ENCODE measurements around the gene ZFAND2A. TPM values are rescaled to one million over a fixed set of nuclear protein-coding genes. Genes with fewer than 3 reads are reported as not detected.
"Not testable (repeated sequence)": the region's sequence is repeated elsewhere in the genome, so short reads cannot be mapped to it uniquely, and the experiment has no call there.

ZFAND2A gene
- total RNA-seq, 1 experiment from 2014 or later, result 9.2 TPM

GRCh38 chr7:1188720-1189294, 28.8 kb upstream of the ZFAND2A start:
- no peaks in the 10 kb centered on the region for H3K27me3 ChIP-seq (ENCODE audit: control insufficient read depth, insufficient read depth, low read length)
- no peak overlapping the region for H3K4me3 ChIP-seq (ENCODE audit: insufficient read depth, low read depth, low read length)
- H3K36me3 ChIP-seq (replicated peaks; ENCODE audit: control insufficient read depth, insufficient read depth, low read length), result no peaks in the 10 kb centered on the region
- DNase-seq, result no peak

GRCh38 chr7:1187127-1187526, 27.1 kb upstream of the ZFAND2A start:
- Histone ChIP-seq H3K36me3 (replicated peaks; ENCODE audit: control insufficient read depth, insufficient read depth, low read length) (no peaks in the 10 kb centered on the region), H3K4me3 (ENCODE audit: insufficient read depth, low read depth, low read length) (no peak overlapping the region), H3K27me3 (ENCODE audit: control insufficient read depth, insufficient read depth, low read length) (no peaks in the 10 kb centered on the region)
- DNase-seq, result no peak

GRCh38 chr7:1181640-1182039, 21.6 kb upstream of the ZFAND2A start:
- no peaks in the 10 kb centered on the region for H3K27me3 ChIP-seq (ENCODE audit: control insufficient read depth, insufficient read depth, low read length)
- H3K36me3 ChIP-seq (replicated peaks; ENCODE audit: control insufficient read depth, insufficient read depth, low read length), result no peaks in the 10 kb centered on the region
- DNase-seq, result no peak
- no peak overlapping the region for H3K4me3 ChIP-seq (ENCODE audit: insufficient read depth, low read depth, low read length)

GRCh38 chr7:1181031-1181430, 21.0 kb upstream of the ZFAND2A start:
- no peak overlapping the region for H3K4me3 ChIP-seq (ENCODE audit: insufficient read depth, low read depth, low read length)
- no peaks in the 10 kb centered on the region for H3K27me3 ChIP-seq (ENCODE audit: control insufficient read depth, insufficient read depth, low read length)
- no peaks in the 10 kb centered on the region for H3K36me3 ChIP-seq (replicated peaks; ENCODE audit: control insufficient read depth, insufficient read depth, low read length)
- DNase-seq, result no peak

- peak; percentile 85 for DNase-seq
- H3K27me3 ChIP-seq (ENCODE audit: control insufficient read depth, insufficient read depth, low read length), result no peaks in the 10 kb centered on the region
- no peak overlapping the region for H3K4me3 ChIP-seq (ENCODE audit: insufficient read depth, low read depth, low read length)
- no peaks in the 10 kb centered on the region for H3K36me3 ChIP-seq (replicated peaks; ENCODE audit: control insufficient read depth, insufficient read depth, low read length)
Measured at GRCh38 chr7:1176891-1177373, 16.9 kb upstream of the ZFAND2A start.

- Histone ChIP-seq H3K27me3 (ENCODE audit: control insufficient read depth, insufficient read depth, low read length) (no peaks in the 10 kb centered on the region), H3K36me3 (replicated peaks; ENCODE audit: control insufficient read depth, insufficient read depth, low read length) (no peaks in the 10 kb centered on the region), H3K4me3 (ENCODE audit: insufficient read depth, low read depth, low read length) (no peak overlapping the region)
- peak; percentile 94 for DNase-seq
Measured at GRCh38 chr7:1175967-1176851, 16.2 kb upstream of the ZFAND2A start.

GRCh38 chr7:1175597-1175966, 15.6 kb upstream of the ZFAND2A start:
- no peak for DNase-seq
- Histone ChIP-seq H3K36me3 (replicated peaks; ENCODE audit: control insufficient read depth, insufficient read depth, low read length) (no peaks in the 10 kb centered on the region), H3K27me3 (ENCODE audit: control insufficient read depth, insufficient read depth, low read length) (no peaks in the 10 kb centered on the region), H3K4me3 (ENCODE audit: insufficient read depth, low read depth, low read length) (no peak overlapping the region)

GRCh38 chr7:1174881-1175596, 15.0 kb upstream of the ZFAND2A start:
- no peaks in the 10 kb centered on the region for H3K36me3 ChIP-seq (replicated peaks; ENCODE audit: control insufficient read depth, insufficient read depth, low read length)
- no peak for DNase-seq
- H3K4me3 ChIP-seq (ENCODE audit: insufficient read depth, low read depth, low read length), result no peak overlapping the region
- H3K27me3 ChIP-seq (ENCODE audit: control insufficient read depth, insufficient read depth, low read length), result no peaks in the 10 kb centered on the region

- Histone ChIP-seq H3K27me3 (ENCODE audit: control insufficient read depth, insufficient read depth, low read length) (no peaks in the 10 kb centered on the region), H3K36me3 (replicated peaks; ENCODE audit: control insufficient read depth, insufficient read depth, low read length) (no peaks in the 10 kb centered on the region), H3K4me3 (ENCODE audit: insufficient read depth, low read depth, low read length) (no peak overlapping the region)
- no peak for DNase-seq
Measured at GRCh38 chr7:1174002-1174401, 14.0 kb upstream of the ZFAND2A start.

GRCh38 chr7:1172666-1173523, 12.9 kb upstream of the ZFAND2A start:
- no peak for DNase-seq
- Histone ChIP-seq H3K36me3 (replicated peaks; ENCODE audit: control insufficient read depth, insufficient read depth, low read length) (no peaks in the 10 kb centered on the region), H3K27me3 (ENCODE audit: control insufficient read depth, insufficient read depth, low read length) (no peaks in the 10 kb centered on the region), H3K4me3 (ENCODE audit: insufficient read depth, low read depth, low read length) (no peak overlapping the region)

GRCh38 chr7:1171516-1171915, 11.5 kb upstream of the ZFAND2A start:
- not testable (repeated sequence) for H3K27me3 ChIP-seq (ENCODE audit: control insufficient read depth, insufficient read depth, low read length); DNase-seq; H3K4me3 ChIP-seq (ENCODE audit: insufficient read depth, low read depth, low read length); H3K36me3 ChIP-seq (replicated peaks; ENCODE audit: control insufficient read depth, insufficient read depth, low read length)

GRCh38 chr7:1170741-1171501, 10.9 kb upstream of the ZFAND2A start:
- no peaks in the 10 kb centered on the region for H3K27me3 ChIP-seq (ENCODE audit: control insufficient read depth, insufficient read depth, low read length)
- no peak overlapping the region for H3K4me3 ChIP-seq (ENCODE audit: insufficient read depth, low read depth, low read length)
- no peak for DNase-seq
- no peaks in the 10 kb centered on the region for H3K36me3 ChIP-seq (replicated peaks; ENCODE audit: control insufficient read depth, insufficient read depth, low read length)

- no peak overlapping the region for H3K4me3 ChIP-seq (ENCODE audit: insufficient read depth, low read depth, low read length)
- no peaks in the 10 kb centered on the region; the same call in 1 of the 2 replicates for H3K36me3 ChIP-seq (replicated peaks; ENCODE audit: control insufficient read depth, insufficient read depth, low read length)
- no peaks in the 10 kb centered on the region for H3K27me3 ChIP-seq (ENCODE audit: control insufficient read depth, insufficient read depth, low read length)
- DNase-seq, result peak; percentile 94
Measured at GRCh38 chr7:1169409-1170368, 9.7 kb upstream of the ZFAND2A start.

All from H7 (cell line).